BLaER1 treated with 17β-estradiol and CSF1 and Interleukin-3, amounts not matched to agents 10 nM and 100 nM (cell line): ENCODE results near the gene CEP57L1.

Experiments used
- H3K27ac ChIP-seq, 11 experiments: shearing (Covaris generic); formaldehyde crosslinking; 2 replicates each; pipeline ENCODE4 v1.8.1; 2022
- H3K27me3 ChIP-seq, 11 experiments: shearing (Covaris generic); formaldehyde crosslinking; 2 replicates each; pipeline ENCODE4 v1.8.1; 2022
- H3K36me3 ChIP-seq, 11 experiments: shearing (Covaris generic); formaldehyde crosslinking; 2 replicates each; pipeline ENCODE4 v1.8.1; 2022
- H3K4me1 ChIP-seq, 10 experiments: shearing (Covaris generic); formaldehyde crosslinking; 2 replicates each; pipeline ENCODE4 v1.8.1; 2022
- H3K4me2 ChIP-seq, 11 experiments: shearing (Covaris generic); formaldehyde crosslinking; 2 replicates each; pipeline ENCODE4 v1.8.1; 2022
- H3K4me3 ChIP-seq, 10 experiments: shearing (Covaris generic); formaldehyde crosslinking; 2 replicates each; pipeline ENCODE4 v1.8.1; 2022
- H3K9ac ChIP-seq, 11 experiments: shearing (Covaris generic); formaldehyde crosslinking; 2 replicates each; pipeline ENCODE4 v1.8.1; 2022
- H3K9me3 ChIP-seq, 11 experiments: shearing (Covaris generic); formaldehyde crosslinking; replicated peaks in 1 of 11; 2 replicates each; pipeline ENCODE4 v1.8.1; 2022
- H4K20me1 ChIP-seq, 11 experiments: shearing (Covaris generic); formaldehyde crosslinking; 2 replicates each; pipeline ENCODE4 v1.8.1; 2022
- Cebpa-rat ChIP-seq, 11 experiments: shearing (Covaris generic); IDR thresholded peaks; 2 replicates each; pipeline ENCODE4 v1.8.1; 2022

CEP57L1 gene

DNA sequence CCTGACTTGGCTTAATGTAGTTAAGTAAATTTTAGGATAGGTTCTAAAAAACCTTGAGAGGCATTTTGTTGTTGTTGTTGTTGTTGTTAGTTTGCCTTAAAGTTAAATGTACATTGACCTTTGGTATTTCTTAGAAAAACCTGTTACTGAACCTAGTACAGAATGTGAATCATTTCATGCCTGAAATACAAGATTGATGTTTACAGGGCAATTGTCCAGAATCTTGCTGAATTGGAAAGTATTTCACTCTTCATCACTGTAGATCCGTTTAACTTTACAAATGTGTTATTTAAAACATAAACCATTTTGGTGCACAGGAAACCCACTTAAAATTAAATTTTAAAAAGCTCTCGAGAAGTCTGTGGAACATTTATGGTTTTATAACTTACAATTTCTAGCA, 75.0 kb downstream of the CEP57L1 start:
- Histone ChIP-seq H3K4me1 (no peaks in the 10 kb centered on the region), H3K27ac (no peak overlapping the region), H3K4me2 (no peak overlapping the region), H4K20me1 (no peaks in the 10 kb centered on the region), H3K27me3 (no peaks in the 10 kb centered on the region), H3K9me3 (0 out of 22 replicates have a peak, but pooled peaks cover 0 to 4% (median 0%) of the 10 kb centered on the region in 11 experiments), H3K9ac (no peak overlapping the region), H3K36me3 (no peaks in the 10 kb centered on the region), H3K4me3 (no peak overlapping the region)
- TF ChIP-seq Cebpa-rat (IDR thresholded peaks at IDR 0.05), result no peak

DNA sequence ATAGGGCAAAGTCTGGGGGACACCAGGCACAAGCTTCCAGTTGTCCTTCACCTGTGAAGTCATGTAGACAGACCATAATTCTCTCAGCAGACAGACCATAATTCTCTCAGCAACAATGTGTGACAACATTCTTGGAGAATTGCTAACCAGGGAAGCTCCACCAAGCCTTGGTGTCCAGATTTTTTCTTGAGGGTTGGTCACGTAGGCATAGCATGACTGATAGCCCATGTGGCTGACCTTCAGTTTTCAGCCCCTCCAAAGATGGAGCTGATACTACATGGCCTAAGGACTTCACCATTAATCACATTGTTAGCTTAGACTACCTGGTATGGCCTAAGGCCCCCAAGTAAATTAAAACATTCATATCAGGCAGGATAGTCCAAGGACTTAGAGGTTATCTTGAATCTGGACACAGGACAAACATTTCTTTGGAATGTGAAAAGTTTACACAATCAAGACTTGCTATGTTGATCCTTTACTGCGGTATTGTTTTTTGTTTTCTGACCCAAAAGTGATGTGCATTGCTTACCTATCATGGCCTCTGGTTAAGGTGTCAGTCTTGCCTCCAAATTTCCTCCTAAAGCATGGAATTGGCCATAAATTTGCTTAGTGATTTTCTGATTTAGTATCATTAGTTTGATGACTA, 76.9 kb downstream of the CEP57L1 start:
- Histone ChIP-seq H3K36me3 (no peaks in the 10 kb centered on the region), H3K27me3 (no peaks in the 10 kb centered on the region), H3K4me2 (no peak overlapping the region), H4K20me1 (no peaks in the 10 kb centered on the region), H3K9me3 (peaks cover 4 to 15% (median 11%) of the 10 kb centered on the region in 11 experiments; a peak in 15 of 22 replicates), H3K4me3 (no peak overlapping the region), H3K9ac (no peak overlapping the region), H3K4me1 (no peaks in the 10 kb centered on the region), H3K27ac (no peak overlapping the region)
- TF ChIP-seq Cebpa-rat (IDR thresholded peaks at IDR 0.05), result no peak

DNA sequence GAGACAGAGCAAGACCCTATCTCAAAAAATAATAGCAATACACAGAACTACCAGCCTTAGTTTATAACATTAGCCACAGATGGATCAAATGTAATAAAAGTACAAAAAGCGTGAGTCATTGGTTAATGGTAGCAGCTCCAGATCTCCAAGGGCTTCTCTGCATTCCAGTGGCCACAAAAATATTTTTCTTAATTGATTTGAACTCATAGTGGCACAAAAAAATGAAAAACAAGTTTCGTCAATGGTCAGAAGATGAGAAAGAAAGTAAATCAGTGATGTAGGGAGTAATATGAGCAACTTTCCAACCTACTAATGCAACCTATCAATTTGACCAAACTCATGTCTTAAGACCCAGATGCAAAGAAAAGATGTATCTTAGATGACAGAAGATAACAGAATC, 79.6 kb downstream of the CEP57L1 start:
- Histone ChIP-seq H3K4me3 (no peak overlapping the region), H3K4me1 (no peaks in the 10 kb centered on the region), H3K9me3 (peaks cover 7 to 16% (median 12%) of the 10 kb centered on the region in 11 experiments; a peak in 16 of 22 replicates), H3K36me3 (no peaks in the 10 kb centered on the region), H3K27ac (no peak overlapping the region), H3K9ac (no peak overlapping the region), H3K27me3 (no peaks in the 10 kb centered on the region), H4K20me1 (no peaks in the 10 kb centered on the region), H3K4me2 (no peak overlapping the region)
- no peak for TF ChIP-seq Cebpa-rat (IDR thresholded peaks at IDR 0.05)

DNA sequence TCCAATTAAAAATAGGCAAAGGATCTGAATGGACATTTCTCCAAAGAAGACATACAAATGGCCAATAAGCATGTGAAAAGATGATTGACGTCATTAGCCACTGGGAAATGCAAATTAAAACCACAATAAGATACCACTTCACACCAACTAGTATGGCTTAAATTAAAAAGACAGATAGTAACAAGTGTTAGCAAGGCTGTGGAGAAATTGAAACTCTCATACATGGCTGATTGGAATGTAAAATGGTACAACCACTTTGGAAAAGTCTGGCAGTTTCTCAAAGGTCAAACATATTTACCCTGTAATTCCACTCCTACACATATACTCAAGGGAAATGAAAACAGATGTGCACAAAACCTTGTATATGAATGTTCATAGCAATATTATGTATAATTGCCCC, 83.6 kb downstream of the CEP57L1 start:
- no peak overlapping the region for H3K27ac ChIP-seq
- H3K4me1 ChIP-seq, result peaks cover 0 to 9% (median 7%) of the 10 kb centered on the region in 10 experiments; a peak in 8 of 20 replicates
- TF ChIP-seq Cebpa-rat (IDR thresholded peaks at IDR 0.05), result no peak
- H3K9me3 ChIP-seq, result peaks cover 7 to 16% (median 12%) of the 10 kb centered on the region in 11 experiments; a peak in 16 of 22 replicates
- H4K20me1 ChIP-seq, result no peaks in the 10 kb centered on the region
- no peaks in the 10 kb centered on the region for H3K36me3 ChIP-seq
- H3K4me2 ChIP-seq, result no peak overlapping the region
- no peaks in the 10 kb centered on the region for H3K27me3 ChIP-seq
- no peak overlapping the region for H3K9ac ChIP-seq
- H3K4me3 ChIP-seq, result no peak overlapping the region

DNA sequence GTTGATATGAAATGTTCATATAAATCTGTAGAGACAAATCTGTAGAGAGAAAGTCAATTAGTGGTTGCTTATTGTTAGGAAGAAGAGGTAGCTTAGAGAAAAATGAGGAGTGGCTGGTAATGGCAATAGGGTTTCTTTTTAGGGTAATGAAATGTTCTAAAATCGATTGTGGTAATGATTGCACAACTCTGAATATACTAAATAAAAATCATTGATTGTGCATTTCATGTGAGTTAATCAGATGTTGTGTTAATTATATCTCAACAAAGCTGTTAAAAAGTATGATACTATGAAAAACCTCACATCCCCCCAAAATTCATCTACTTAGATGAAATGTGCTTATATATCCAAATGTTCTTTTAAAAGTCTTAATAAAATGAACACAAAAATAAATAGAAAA, 84.2 kb downstream of the CEP57L1 start:
- no peak overlapping the region for H3K9ac ChIP-seq
- no peak overlapping the region for H3K4me2 ChIP-seq

DNA sequence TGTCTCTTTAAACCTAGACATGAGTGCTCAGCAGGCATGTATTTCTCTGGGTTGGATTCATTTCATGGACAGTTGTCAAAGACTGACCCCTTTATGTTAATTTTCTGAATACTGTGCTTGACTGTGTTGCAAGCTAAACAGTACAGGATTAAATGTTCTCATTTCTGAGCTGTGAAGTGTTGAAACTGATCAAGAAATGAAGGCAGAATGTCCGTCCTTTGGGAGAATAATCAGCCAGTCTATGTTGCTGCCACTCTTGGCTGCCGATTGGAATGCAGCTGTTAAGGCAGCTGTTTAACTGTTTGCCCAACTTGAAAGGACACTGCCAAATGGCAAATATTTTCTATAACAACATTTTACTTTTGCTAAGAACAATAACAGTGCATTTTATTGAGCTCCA, 87.3 kb downstream of the CEP57L1 start:
- Histone ChIP-seq H3K4me3 (no peak overlapping the region), H3K36me3 (no peaks in the 10 kb centered on the region), H3K27me3 (no peaks in the 10 kb centered on the region), H3K4me1 (peaks cover 0 to 9% (median 7%) of the 10 kb centered on the region in 10 experiments; a peak in 8 of 20 replicates), H3K27ac (no peak overlapping the region), H3K9me3 (peaks cover 0 to 5% (median 0%) of the 10 kb centered on the region in 11 experiments; a peak in 4 of 22 replicates), H3K9ac (no peak overlapping the region), H3K4me2 (no peak overlapping the region), H4K20me1 (no peaks in the 10 kb centered on the region)
- TF ChIP-seq Cebpa-rat (IDR thresholded peaks at IDR 0.05), result no peak

More for the DNA sequence above, 84.2 kb downstream of the CEP57L1 start:
- no peak for TF ChIP-seq Cebpa-rat (IDR thresholded peaks at IDR 0.05)
- Histone ChIP-seq H3K27me3 (no peaks in the 10 kb centered on the region), H3K36me3 (no peaks in the 10 kb centered on the region), H3K4me3 (no peak overlapping the region), H3K27ac (no peak overlapping the region), H3K9me3 (peaks cover 7 to 16% (median 12%) of the 10 kb centered on the region in 11 experiments; a peak in 16 of 22 replicates), H3K4me1 (peaks cover 0 to 9% (median 7%) of the 10 kb centered on the region in 10 experiments; a peak in 8 of 20 replicates), H4K20me1 (no peaks in the 10 kb centered on the region)

DNA sequence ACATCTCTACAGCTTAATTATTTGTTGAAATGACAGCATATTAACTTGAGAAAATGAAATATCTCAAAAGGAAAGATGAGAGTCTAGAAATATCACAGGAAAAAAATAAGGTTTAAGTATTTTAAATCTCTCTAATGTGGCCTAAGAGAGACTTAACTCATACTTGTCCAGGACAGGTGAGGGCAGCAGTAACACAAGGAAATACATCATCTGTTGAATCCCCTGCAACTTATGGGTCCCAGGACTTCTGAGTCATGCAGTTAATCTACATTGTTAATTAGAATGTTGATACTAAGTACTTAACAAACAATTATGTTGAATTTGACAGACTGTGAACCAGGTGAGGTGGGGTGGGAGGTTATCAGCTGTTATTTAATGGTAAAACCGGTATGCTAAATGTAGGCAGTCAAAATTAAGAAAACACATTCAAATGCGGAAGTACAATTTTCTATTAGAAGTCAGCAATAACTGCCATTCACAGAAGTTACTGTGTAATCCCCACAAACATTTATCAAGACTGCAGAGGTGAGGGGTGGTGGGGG, 87.9 kb downstream of the CEP57L1 start:
- no peaks in the 10 kb centered on the region for H4K20me1 ChIP-seq
- peak overlapping the region in 6 of 11 experiments; percentile 1 to 28 (median 8); a peak in 6 of 22 replicates for H3K4me2 ChIP-seq
- peaks cover 0 to 3% (median 0%) of the 10 kb centered on the region in 11 experiments; a peak in 3 of 22 replicates for H3K9me3 ChIP-seq
- 0 out of 22 replicates have a peak overlapping the region, but pooled peaks of 1 of the 11 experiments have one; percentile 5 for H3K27ac ChIP-seq
- no peak overlapping the region for H3K9ac ChIP-seq
- H3K27me3 ChIP-seq, result no peaks in the 10 kb centered on the region
- no peak for TF ChIP-seq Cebpa-rat (IDR thresholded peaks at IDR 0.05)
- H3K4me3 ChIP-seq, result no peak overlapping the region
- H3K36me3 ChIP-seq, result no peaks in the 10 kb centered on the region
- H3K4me1 ChIP-seq, result peaks cover 0 to 11% (median 9%) of the 10 kb centered on the region in 10 experiments; a peak in 11 of 20 replicates

DNA sequence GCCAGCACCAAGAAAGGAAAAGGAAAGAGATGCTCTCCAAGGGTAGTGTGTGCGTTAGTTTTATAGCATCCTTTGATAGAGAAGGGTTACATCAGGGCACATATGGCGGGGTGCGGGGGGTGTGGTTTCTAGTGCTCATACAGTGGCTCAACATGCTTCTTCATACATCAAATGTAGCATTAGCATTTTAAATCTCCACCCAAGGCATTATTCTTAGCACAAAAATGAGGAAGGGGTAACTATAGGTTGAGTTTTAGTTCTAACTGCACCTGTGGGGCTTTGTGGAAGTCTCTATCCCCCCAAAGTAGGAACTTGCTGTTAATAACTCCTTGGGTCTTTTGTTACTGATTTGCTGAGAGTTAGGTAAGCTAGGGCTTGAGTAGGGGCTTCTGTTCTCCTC, 89.3 kb downstream of the CEP57L1 start:
- Histone ChIP-seq H3K4me1 (peaks cover 0 to 19% (median 11%) of the 10 kb centered on the region in 10 experiments; a peak in 11 of 20 replicates), H3K4me2 (no peak overlapping the region), H3K27me3 (no peaks in the 10 kb centered on the region), H3K9ac (no peak overlapping the region), H3K36me3 (no peaks in the 10 kb centered on the region), H3K27ac (no peak overlapping the region), H3K9me3 (no peaks in the 10 kb centered on the region), H3K4me3 (no peak overlapping the region), H4K20me1 (no peaks in the 10 kb centered on the region)
- TF ChIP-seq Cebpa-rat (IDR thresholded peaks at IDR 0.05), result no peak

DNA sequence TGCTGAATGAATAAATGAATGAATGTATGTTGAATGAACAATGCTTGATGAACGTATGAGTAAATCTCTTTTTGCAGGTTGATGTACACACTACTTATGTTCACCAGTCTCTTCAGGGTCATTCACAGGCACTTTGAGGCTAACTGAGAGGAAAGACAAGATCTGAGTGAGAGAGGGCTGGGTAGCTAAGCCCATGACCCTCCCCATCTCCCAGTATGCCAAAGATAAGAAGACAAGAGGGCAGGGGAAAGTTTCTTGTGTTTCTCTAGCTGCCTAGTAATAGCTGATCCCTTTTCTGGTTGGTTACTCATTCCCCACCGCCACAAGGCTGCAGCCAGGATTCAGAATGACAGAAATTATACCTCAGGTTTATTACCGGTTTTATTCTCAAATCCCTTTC, 90.7 kb downstream of the CEP57L1 start:
- TF ChIP-seq Cebpa-rat (IDR thresholded peaks at IDR 0.05), result no peak
- H3K9me3 ChIP-seq, result peaks cover 8 to 9% (median 8%) of the 10 kb centered on the region in 11 experiments
- H3K36me3 ChIP-seq, result 0 out of 22 replicates have a peak, but pooled peaks cover 0 to 3% (median 0%) of the 10 kb centered on the region in 11 experiments
- H3K9ac ChIP-seq, result no peak overlapping the region
- no peaks in the 10 kb centered on the region for H3K27me3 ChIP-seq
- no peak overlapping the region for H3K4me3 ChIP-seq
- no peaks in the 10 kb centered on the region for H4K20me1 ChIP-seq
- H3K27ac ChIP-seq, result no peak overlapping the region
- H3K4me2 ChIP-seq, result no peak overlapping the region
- peaks cover 0 to 19% (median 11%) of the 10 kb centered on the region in 10 experiments; a peak in 11 of 20 replicates for H3K4me1 ChIP-seq
